Neural cell (in vitro differentiated cells): ENCODE measurements around the gene ANKEF1.

Experiments
- CTCF ChIP-seq: fragments of 450-650 bp; IDR thresholded peaks from 2 replicates; pipeline ENCODE4 v1.5.1; 2014; ENCODE audit warnings: antibody characterized with exemption, mild to moderate bottlenecking, moderate library complexity; ENCODE audit not compliant: poor library complexity, severe bottlenecking
- EZH2 ChIP-seq: fragments of 200-600, 300-800 bp; shearing (Covaris generic), sonication (generic); IDR thresholded peaks from 2 replicates; pipeline ENCODE4 v1.6.1; 2014; ENCODE audit warnings: antibody characterized with exemption, low read length, borderline replicate concordance, mild to moderate bottlenecking; ENCODE audit not compliant: insufficient read depth, poor library complexity, severe bottlenecking
- POLR2AphosphoS5 ChIP-seq: IDR thresholded peaks from 2 replicates; pipeline ENCODE4 v1.6.1; 2012
- RAD21 ChIP-seq: fragments of 450-650 bp; conservative IDR thresholded peaks from 2 replicates; pipeline ENCODE4 v1.6.1; 2014; ENCODE audit warnings: antibody characterized with exemption, mild to moderate bottlenecking, moderate library complexity
- REST ChIP-seq: IDR thresholded peaks from 2 replicates; pipeline ENCODE4 v1.6.1; 2012; ENCODE audit warnings: borderline replicate concordance
- SMC3 ChIP-seq: fragments of 450-650 bp; conservative IDR thresholded peaks from 2 replicates; pipeline ENCODE4 v1.6.1; 2014; ENCODE audit warnings: antibody characterized with exemption, mild to moderate bottlenecking, moderate library complexity; ENCODE audit not compliant: poor library complexity
- TAF1 ChIP-seq: IDR thresholded peaks from 2 replicates; pipeline ENCODE4 v1.6.1; 2012; ENCODE audit warnings: low read depth

GRCh38 chr20:10014431-10014830 lies 20.4 kb upstream of the ANKEF1 start:
- TF ChIP-seq SMC3 (no peak), CTCF (no peak), POLR2AphosphoS5 (no peak), REST (no peak), RAD21 (no peak), TAF1 (no peak), EZH2 (no peak)
